ENCODE data around the gene ZDHHC1.

ZDHHC1 gene

GRCh38 chr16:67456391-67457081, 40.3 kb upstream of the ZDHHC1 start:
- DNase-seq (ENCODE audit: low spot score in 2 of 2) (no peak), ATAC-seq (replicated peaks; ENCODE audit: extremely low read depth, poor library complexity, severe bottlenecking) (no peak)
- peak overlapping the region; percentile 16 for H3K27ac Mint-ChIP-seq (ENCODE audit: low read depth)
- no peaks in the 10 kb centered on the region for H3K27me3 Mint-ChIP-seq
- H3K4me3 Mint-ChIP-seq: no peak overlapping the region
- H3K36me3 Mint-ChIP-seq (ENCODE audit: insufficient read depth): peaks cover 7% of the 10 kb centered on the region
- no peaks in the 10 kb centered on the region for H3K9me3 Mint-ChIP-seq
- H3K4me1 Mint-ChIP-seq: peaks cover 36% of the 10 kb centered on the region

GRCh38 chr16:67454852-67455251, 38.6 kb upstream of the ZDHHC1 start:
- H3K27me3 Mint-ChIP-seq: no peaks in the 10 kb centered on the region
- no peak overlapping the region for H3K4me3 Mint-ChIP-seq
- DNase-seq (ENCODE audit: low spot score in 2 of 2): no peak
- H3K36me3 Mint-ChIP-seq (ENCODE audit: insufficient read depth): peaks cover 13% of the 10 kb centered on the region
- H3K27ac Mint-ChIP-seq (ENCODE audit: low read depth): no peak overlapping the region
- no peak for ATAC-seq (replicated peaks; ENCODE audit: extremely low read depth, poor library complexity, severe bottlenecking)
- H3K9me3 Mint-ChIP-seq: no peaks in the 10 kb centered on the region
- peaks cover 41% of the 10 kb centered on the region for H3K4me1 Mint-ChIP-seq

- H3K9me3 Mint-ChIP-seq: no peaks in the 10 kb centered on the region
- peaks cover 13% of the 10 kb centered on the region for H3K36me3 Mint-ChIP-seq (ENCODE audit: insufficient read depth)
- no peak overlapping the region for H3K27ac Mint-ChIP-seq (ENCODE audit: low read depth)
- no peak overlapping the region for H3K4me3 Mint-ChIP-seq
- H3K4me1 Mint-ChIP-seq: peaks cover 48% of the 10 kb centered on the region
- DNase-seq (ENCODE audit: low spot score in 2 of 2) (no peak), ATAC-seq (replicated peaks; ENCODE audit: extremely low read depth, poor library complexity, severe bottlenecking) (no peak)
- H3K27me3 Mint-ChIP-seq: no peaks in the 10 kb centered on the region
Observed at GRCh38 chr16:67454104-67454503, 37.8 kb upstream of the ZDHHC1 start.

- no peak overlapping the region for H3K27ac Mint-ChIP-seq (ENCODE audit: low read depth)
- no peak overlapping the region for H3K4me3 Mint-ChIP-seq
- H3K27me3 Mint-ChIP-seq: no peaks in the 10 kb centered on the region
- H3K36me3 Mint-ChIP-seq (ENCODE audit: insufficient read depth): peaks cover 11% of the 10 kb centered on the region
- ATAC-seq (replicated peaks; ENCODE audit: extremely low read depth, poor library complexity, severe bottlenecking) (no peak), DNase-seq (ENCODE audit: low spot score in 2 of 2) (no peak)
- no peaks in the 10 kb centered on the region for H3K9me3 Mint-ChIP-seq
- H3K4me1 Mint-ChIP-seq: peaks cover 38% of the 10 kb centered on the region
Observed at GRCh38 chr16:67451704-67452435, 35.6 kb upstream of the ZDHHC1 start.

- ATAC-seq (replicated peaks; ENCODE audit: extremely low read depth, poor library complexity, severe bottlenecking) (no peak), DNase-seq (ENCODE audit: low spot score in 2 of 2) (no peak)
- Mint-ChIP-seq H3K27ac (ENCODE audit: low read depth) (no peak overlapping the region), H3K27me3 (no peaks in the 10 kb centered on the region), H3K4me3 (no peak overlapping the region), H3K36me3 (ENCODE audit: insufficient read depth) (peaks cover 14% of the 10 kb centered on the region), H3K4me1 (peaks cover 38% of the 10 kb centered on the region), H3K9me3 (no peaks in the 10 kb centered on the region)
Observed at GRCh38 chr16:67451061-67451703, 34.9 kb upstream of the ZDHHC1 start.

- DNase-seq (ENCODE audit: low spot score in 2 of 2) (no peak), ATAC-seq (replicated peaks; ENCODE audit: extremely low read depth, poor library complexity, severe bottlenecking) (no peak)
- H3K27me3 Mint-ChIP-seq: no peaks in the 10 kb centered on the region
- no peaks in the 10 kb centered on the region for H3K9me3 Mint-ChIP-seq
- peaks cover 34% of the 10 kb centered on the region for H3K4me1 Mint-ChIP-seq
- peaks cover 14% of the 10 kb centered on the region for H3K36me3 Mint-ChIP-seq (ENCODE audit: insufficient read depth)
- peak overlapping the region; percentile 50 for H3K27ac Mint-ChIP-seq (ENCODE audit: low read depth)
- no peak overlapping the region for H3K4me3 Mint-ChIP-seq
Observed at GRCh38 chr16:67449739-67450138, 33.5 kb upstream of the ZDHHC1 start.

GRCh38 chr16:67449336-67449735, 33.1 kb upstream of the ZDHHC1 start:
- Mint-ChIP-seq H3K4me3 (no peak overlapping the region), H3K9me3 (no peaks in the 10 kb centered on the region), H3K36me3 (ENCODE audit: insufficient read depth) (peaks cover 14% of the 10 kb centered on the region), H3K27ac (ENCODE audit: low read depth) (no peak overlapping the region), H3K4me1 (peaks cover 34% of the 10 kb centered on the region), H3K27me3 (no peaks in the 10 kb centered on the region)
- no peak for DNase-seq (ENCODE audit: low spot score in 2 of 2)
- no peak for ATAC-seq (replicated peaks; ENCODE audit: extremely low read depth, poor library complexity, severe bottlenecking)

GRCh38 chr16:67448580-67448979, 32.3 kb upstream of the ZDHHC1 start:
- H3K27ac Mint-ChIP-seq (ENCODE audit: low read depth): no peak overlapping the region
- H3K4me3 Mint-ChIP-seq: no peak overlapping the region
- ATAC-seq (replicated peaks; ENCODE audit: extremely low read depth, poor library complexity, severe bottlenecking) (no peak), DNase-seq (ENCODE audit: low spot score in 2 of 2) (no peak)
- H3K9me3 Mint-ChIP-seq: no peaks in the 10 kb centered on the region
- H3K36me3 Mint-ChIP-seq (ENCODE audit: insufficient read depth): peaks cover 13% of the 10 kb centered on the region
- peaks cover 34% of the 10 kb centered on the region for H3K4me1 Mint-ChIP-seq
- H3K27me3 Mint-ChIP-seq: no peaks in the 10 kb centered on the region

GRCh38 chr16:67447508-67448076, 31.3 kb upstream of the ZDHHC1 start:
- Mint-ChIP-seq H3K36me3 (ENCODE audit: insufficient read depth) (peaks cover 12% of the 10 kb centered on the region), H3K4me1 (peaks cover 34% of the 10 kb centered on the region), H3K4me3 (no peak overlapping the region), H3K27me3 (no peaks in the 10 kb centered on the region), H3K27ac (ENCODE audit: low read depth) (no peak overlapping the region), H3K9me3 (no peaks in the 10 kb centered on the region)
- DNase-seq (ENCODE audit: low spot score in 2 of 2) (peak; percentile 43 to 46), ATAC-seq (replicated peaks; ENCODE audit: extremely low read depth, poor library complexity, severe bottlenecking) (peak; percentile 60)

- peaks cover 12% of the 10 kb centered on the region for H3K36me3 Mint-ChIP-seq (ENCODE audit: insufficient read depth)
- no peaks in the 10 kb centered on the region for H3K9me3 Mint-ChIP-seq
- no peak for DNase-seq (ENCODE audit: low spot score in 2 of 2)
- H3K4me1 Mint-ChIP-seq: peaks cover 34% of the 10 kb centered on the region
- ATAC-seq (replicated peaks; ENCODE audit: extremely low read depth, poor library complexity, severe bottlenecking): no peak
- H3K27me3 Mint-ChIP-seq: no peaks in the 10 kb centered on the region
- peak overlapping the region; percentile 41 for H3K27ac Mint-ChIP-seq (ENCODE audit: low read depth)
- no peak overlapping the region for H3K4me3 Mint-ChIP-seq
Observed at GRCh38 chr16:67446968-67447507, 30.8 kb upstream of the ZDHHC1 start.

- ATAC-seq (replicated peaks; ENCODE audit: extremely low read depth, poor library complexity, severe bottlenecking): no peak
- DNase-seq (ENCODE audit: low spot score in 2 of 2): no peak
- H3K9me3 Mint-ChIP-seq: no peaks in the 10 kb centered on the region
- H3K27ac Mint-ChIP-seq (ENCODE audit: low read depth): peak overlapping the region; percentile 41
- H3K4me1 Mint-ChIP-seq: peaks cover 34% of the 10 kb centered on the region
- no peak overlapping the region for H3K4me3 Mint-ChIP-seq
- H3K36me3 Mint-ChIP-seq (ENCODE audit: insufficient read depth): peaks cover 14% of the 10 kb centered on the region
- H3K27me3 Mint-ChIP-seq: no peaks in the 10 kb centered on the region
Observed at GRCh38 chr16:67445913-67446907, 29.9 kb upstream of the ZDHHC1 start.

Data from central memory CD8-positive, alpha-beta T cell (primary cell).